ENCODE measurements around the gene FOXN3.

DNA sequence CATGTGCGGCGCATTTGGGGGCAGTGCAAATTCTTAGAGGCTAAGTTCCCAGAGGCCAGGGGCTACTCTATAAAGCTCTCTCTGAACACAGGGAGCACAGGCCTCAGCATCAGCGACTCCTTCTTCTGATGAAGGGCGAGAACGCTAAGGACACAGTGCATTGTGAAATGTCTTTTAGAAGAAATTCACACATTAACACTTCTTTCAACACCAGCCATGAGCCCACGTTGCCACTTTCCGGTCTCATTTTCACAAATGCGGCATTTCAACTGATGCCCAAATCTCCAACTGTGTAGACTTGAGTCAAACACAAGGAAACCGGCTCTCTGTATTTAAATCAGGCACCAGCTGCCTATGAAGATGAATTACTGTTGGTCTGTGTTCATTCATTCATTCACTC is 162.0 kb downstream of the FOXN3 start:
- TF ChIP-seq, protein P1, sequence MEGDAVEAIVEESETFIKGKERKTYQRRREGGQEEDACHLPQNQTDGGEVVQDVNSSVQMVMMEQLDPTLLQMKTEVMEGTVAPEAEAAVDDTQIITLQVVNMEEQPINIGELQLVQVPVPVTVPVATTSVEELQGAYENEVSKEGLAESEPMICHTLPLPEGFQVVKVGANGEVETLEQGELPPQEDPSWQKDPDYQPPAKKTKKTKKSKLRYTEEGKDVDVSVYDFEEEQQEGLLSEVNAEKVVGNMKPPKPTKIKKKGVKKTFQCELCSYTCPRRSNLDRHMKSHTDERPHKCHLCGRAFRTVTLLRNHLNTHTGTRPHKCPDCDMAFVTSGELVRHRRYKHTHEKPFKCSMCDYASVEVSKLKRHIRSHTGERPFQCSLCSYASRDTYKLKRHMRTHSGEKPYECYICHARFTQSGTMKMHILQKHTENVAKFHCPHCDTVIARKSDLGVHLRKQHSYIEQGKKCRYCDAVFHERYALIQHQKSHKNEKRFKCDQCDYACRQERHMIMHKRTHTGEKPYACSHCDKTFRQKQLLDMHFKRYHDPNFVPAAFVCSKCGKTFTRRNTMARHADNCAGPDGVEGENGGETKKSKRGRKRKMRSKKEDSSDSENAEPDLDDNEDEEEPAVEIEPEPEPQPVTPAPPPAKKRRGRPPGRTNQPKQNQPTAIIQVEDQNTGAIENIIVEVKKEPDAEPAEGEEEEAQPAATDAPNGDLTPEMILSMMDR (IDR thresholded peaks at IDR 0.05) = no peak
- no peak for TF ChIP-seq ZFX (IDR thresholded peaks at IDR 0.05; ENCODE audit: borderline replicate concordance)

All from 22Rv1 (cell line).